Measurements from ENCODE around the gene DOCK2. TPM values are rescaled to one million over a fixed set of nuclear protein-coding genes. Genes with fewer than 3 reads are reported as not detected.

The DOCK2 gene
- total RNA-seq, 1 experiment from 2014 or later = 4.6 TPM

DNA sequence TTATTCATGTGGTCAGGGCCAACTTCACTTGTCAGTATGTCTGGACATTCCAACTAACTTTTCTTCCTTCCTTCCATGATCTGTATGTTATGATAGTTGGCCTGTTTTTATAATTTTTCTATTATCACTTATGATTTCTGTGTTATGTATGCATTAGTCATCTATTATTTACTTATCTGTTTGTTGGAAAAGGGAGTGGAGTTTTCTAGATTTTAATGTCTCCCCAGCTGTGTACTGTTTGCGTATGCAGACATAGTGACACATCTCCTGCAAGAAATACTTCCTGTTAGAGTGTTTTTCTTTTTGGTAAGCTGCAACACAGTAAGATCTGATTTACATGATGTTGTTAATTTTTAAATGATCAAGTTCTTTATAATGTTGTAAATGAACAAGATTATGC is 351.9 kb downstream of the DOCK2 start (continued):
- TF ChIP-seq, protein P1, sequence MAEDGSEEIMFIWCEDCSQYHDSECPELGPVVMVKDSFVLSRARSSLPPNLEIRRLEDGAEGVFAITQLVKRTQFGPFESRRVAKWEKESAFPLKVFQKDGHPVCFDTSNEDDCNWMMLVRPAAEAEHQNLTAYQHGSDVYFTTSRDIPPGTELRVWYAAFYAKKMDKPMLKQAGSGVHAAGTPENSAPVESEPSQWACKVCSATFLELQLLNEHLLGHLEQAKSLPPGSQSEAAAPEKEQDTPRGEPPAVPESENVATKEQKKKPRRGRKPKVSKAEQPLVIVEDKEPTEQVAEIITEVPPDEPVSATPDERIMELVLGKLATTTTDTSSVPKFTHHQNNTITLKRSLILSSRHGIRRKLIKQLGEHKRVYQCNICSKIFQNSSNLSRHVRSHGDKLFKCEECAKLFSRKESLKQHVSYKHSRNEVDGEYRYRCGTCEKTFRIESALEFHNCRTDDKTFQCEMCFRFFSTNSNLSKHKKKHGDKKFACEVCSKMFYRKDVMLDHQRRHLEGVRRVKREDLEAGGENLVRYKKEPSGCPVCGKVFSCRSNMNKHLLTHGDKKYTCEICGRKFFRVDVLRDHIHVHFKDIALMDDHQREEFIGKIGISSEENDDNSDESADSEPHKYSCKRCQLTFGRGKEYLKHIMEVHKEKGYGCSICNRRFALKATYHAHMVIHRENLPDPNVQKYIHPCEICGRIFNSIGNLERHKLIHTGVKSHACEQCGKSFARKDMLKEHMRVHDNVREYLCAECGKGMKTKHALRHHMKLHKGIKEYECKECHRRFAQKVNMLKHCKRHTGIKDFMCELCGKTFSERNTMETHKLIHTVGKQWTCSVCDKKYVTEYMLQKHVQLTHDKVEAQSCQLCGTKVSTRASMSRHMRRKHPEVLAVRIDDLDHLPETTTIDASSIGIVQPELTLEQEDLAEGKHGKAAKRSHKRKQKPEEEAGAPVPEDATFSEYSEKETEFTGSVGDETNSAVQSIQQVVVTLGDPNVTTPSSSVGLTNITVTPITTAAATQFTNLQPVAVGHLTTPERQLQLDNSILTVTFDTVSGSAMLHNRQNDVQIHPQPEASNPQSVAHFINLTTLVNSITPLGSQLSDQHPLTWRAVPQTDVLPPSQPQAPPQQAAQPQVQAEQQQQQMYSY (CRISPR knock-in tag; IDR thresholded peaks at IDR 0.05) = no peak
- TF ChIP-seq, protein P2, sequence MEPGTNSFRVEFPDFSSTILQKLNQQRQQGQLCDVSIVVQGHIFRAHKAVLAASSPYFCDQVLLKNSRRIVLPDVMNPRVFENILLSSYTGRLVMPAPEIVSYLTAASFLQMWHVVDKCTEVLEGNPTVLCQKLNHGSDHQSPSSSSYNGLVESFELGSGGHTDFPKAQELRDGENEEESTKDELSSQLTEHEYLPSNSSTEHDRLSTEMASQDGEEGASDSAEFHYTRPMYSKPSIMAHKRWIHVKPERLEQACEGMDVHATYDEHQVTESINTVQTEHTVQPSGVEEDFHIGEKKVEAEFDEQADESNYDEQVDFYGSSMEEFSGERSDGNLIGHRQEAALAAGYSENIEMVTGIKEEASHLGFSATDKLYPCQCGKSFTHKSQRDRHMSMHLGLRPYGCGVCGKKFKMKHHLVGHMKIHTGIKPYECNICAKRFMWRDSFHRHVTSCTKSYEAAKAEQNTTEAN (CRISPR knock-in tag; IDR thresholded peaks at IDR 0.05) = no peak

DNA sequence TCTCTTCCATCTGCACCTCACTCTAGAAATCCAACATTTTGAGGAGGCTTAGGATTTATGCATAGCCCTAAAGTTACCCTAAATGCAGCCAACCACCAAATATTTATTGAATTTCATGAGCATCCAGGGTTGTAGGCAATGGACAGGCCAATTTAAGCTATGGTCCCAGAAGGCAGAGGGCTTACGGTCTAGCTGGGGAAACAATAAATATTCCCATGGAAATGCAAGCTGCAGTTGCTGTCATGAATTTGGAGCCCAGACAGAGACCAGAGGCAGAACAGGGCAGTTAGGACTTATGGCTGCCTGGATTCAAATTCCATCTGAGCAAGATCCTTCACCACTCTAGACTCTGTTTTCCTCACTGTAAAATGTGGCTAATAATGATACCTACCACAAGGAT is 352.3 kb downstream of the DOCK2 start:
- CTCF ChIA-PET = interaction anchor here (1.0 kb wide), 1 partner anchor 9 kb away, joined by 4 read pairs; the partner anchor contains the start of gene INSYN2B
- H3K27me3 Mint-ChIP-seq (ENCODE audit: low read depth) = no peaks in the 10 kb centered on the region

GRCh38 chr5:169991115-169991869 is 354.2 kb downstream of the DOCK2 start:
- no peak for DNase-seq (ENCODE audit: low spot score)
- ChIA-PET CTCF (interaction anchor here (2.3 kb wide), 1 partner anchor 11 kb away, joined by 10 read pairs; the partner anchor contains the start of gene INSYN2B), POLR2A (no interaction called here)
- TF ChIP-seq FOXJ3 (CRISPR knock-in tag; IDR thresholded peaks at IDR 0.05; ENCODE audit: borderline replicate concordance) = no peak
- TF ChIP-seq ETV6 (CRISPR knock-in tag; IDR thresholded peaks at IDR 0.05) = no peak
- TF ChIP-seq ZNF416 (CRISPR knock-in tag; IDR thresholded peaks at IDR 0.05) = no peak
- TF ChIP-seq, protein P3, sequence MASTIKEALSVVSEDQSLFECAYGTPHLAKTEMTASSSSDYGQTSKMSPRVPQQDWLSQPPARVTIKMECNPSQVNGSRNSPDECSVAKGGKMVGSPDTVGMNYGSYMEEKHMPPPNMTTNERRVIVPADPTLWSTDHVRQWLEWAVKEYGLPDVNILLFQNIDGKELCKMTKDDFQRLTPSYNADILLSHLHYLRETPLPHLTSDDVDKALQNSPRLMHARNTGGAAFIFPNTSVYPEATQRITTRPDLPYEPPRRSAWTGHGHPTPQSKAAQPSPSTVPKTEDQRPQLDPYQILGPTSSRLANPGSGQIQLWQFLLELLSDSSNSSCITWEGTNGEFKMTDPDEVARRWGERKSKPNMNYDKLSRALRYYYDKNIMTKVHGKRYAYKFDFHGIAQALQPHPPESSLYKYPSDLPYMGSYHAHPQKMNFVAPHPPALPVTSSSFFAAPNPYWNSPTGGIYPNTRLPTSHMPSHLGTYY (CRISPR knock-in tag; IDR thresholded peaks at IDR 0.05) = no peak
- H3K27ac Mint-ChIP-seq = no peak overlapping the region
- H3K9me3 Mint-ChIP-seq = no peaks in the 10 kb centered on the region
- no peak overlapping the region for H3K4me3 Mint-ChIP-seq
- no peaks in the 10 kb centered on the region for H3K27me3 Mint-ChIP-seq (ENCODE audit: low read depth)
- H3K4me1 Mint-ChIP-seq = 0 out of 2 replicates have a peak, but pooled peaks cover 3% of the 10 kb centered on the region
- no peaks in the 10 kb centered on the region for H3K36me3 Mint-ChIP-seq
- no peak for ATAC-seq

More for the DNA sequence above, 352.3 kb downstream of the DOCK2 start:
- POLR2A ChIA-PET = no interaction called here
- 0 out of 2 replicates have a peak, but pooled peaks cover 3% of the 10 kb centered on the region for H3K4me1 Mint-ChIP-seq
- H3K9me3 Mint-ChIP-seq = no peaks in the 10 kb centered on the region
- no peak for DNase-seq (ENCODE audit: low spot score)
- TF ChIP-seq SMAD3 (CRISPR knock-in tag; IDR thresholded peaks at IDR 0.05; ENCODE audit: borderline replicate concordance) (no peak), MLX (CRISPR knock-in tag; IDR thresholded peaks at IDR 0.05) (no peak), PREB (CRISPR knock-in tag; IDR thresholded peaks at IDR 0.05; ENCODE audit: borderline replicate concordance) (no peak), NFE2L1 (CRISPR knock-in tag; IDR thresholded peaks at IDR 0.05) (no peak), ZNF232 (CRISPR knock-in tag; IDR thresholded peaks at IDR 0.05) (no peak)
- H3K4me3 Mint-ChIP-seq = no peak overlapping the region
- H3K27ac Mint-ChIP-seq = no peak overlapping the region
- ATAC-seq = no peak
- H3K36me3 Mint-ChIP-seq = no peaks in the 10 kb centered on the region

Data from WTC11 (cell line).